VCaP (cell line): ENCODE measurements around the gene SNTA1.

Experiments
- H3K27ac ChIP-seq: fragments of 450-650 bp; 2 replicates; pipeline ENCODE4 v1.5.1; 2017
- TF ChIP-seq, protein P1 (sequence below): fragments of 450-650 bp; conservative IDR thresholded peaks from 2 replicates; pipeline ENCODE4 v1.5.1; 2017; ENCODE audit warnings: mild to moderate bottlenecking, moderate library complexity

The SNTA1 gene

DNA sequence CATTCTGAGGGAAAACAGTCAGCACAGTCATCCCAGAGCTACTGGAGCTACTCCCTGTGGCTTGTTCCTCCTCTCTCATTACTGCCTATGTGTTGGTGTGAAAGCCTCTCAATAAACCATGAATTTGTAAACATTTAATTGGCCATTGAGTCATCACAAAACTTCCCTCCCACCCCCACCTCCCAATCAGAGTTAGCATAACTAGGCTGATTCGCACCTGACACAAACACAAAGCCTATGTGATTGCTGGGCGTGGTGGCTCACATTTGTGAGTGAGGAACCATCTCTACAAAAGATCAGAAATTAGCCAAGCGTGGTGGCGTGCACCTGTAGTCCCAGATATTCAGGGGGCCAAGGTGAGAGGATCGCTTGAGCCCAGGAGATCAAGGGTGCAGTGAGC lies 17.1 kb upstream of the SNTA1 start:
- H3K27ac ChIP-seq, result no peak overlapping the region
- TF ChIP-seq, protein P1, sequence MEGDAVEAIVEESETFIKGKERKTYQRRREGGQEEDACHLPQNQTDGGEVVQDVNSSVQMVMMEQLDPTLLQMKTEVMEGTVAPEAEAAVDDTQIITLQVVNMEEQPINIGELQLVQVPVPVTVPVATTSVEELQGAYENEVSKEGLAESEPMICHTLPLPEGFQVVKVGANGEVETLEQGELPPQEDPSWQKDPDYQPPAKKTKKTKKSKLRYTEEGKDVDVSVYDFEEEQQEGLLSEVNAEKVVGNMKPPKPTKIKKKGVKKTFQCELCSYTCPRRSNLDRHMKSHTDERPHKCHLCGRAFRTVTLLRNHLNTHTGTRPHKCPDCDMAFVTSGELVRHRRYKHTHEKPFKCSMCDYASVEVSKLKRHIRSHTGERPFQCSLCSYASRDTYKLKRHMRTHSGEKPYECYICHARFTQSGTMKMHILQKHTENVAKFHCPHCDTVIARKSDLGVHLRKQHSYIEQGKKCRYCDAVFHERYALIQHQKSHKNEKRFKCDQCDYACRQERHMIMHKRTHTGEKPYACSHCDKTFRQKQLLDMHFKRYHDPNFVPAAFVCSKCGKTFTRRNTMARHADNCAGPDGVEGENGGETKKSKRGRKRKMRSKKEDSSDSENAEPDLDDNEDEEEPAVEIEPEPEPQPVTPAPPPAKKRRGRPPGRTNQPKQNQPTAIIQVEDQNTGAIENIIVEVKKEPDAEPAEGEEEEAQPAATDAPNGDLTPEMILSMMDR, result no peak

DNA sequence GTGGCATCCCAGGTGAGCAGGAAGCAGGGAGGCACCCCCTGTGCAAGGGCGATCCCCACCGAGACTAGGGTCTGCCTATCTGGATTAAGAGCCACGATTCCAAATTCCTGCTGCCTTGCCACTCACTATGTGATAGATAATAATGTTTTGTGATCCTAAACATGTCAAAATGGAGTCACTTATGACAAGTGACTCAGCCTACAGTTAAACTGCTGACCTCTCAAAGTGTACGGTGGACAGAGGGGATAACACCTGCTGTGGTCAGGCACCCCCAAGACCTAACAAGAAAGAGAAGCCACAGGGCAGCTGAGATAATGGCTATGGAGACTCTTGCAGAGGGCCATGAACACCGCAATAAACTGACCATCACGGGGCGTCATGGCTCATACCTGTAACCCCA lies 16.0 kb upstream of the SNTA1 start:
- TF ChIP-seq, protein P1, result no peak
- no peak overlapping the region for H3K27ac ChIP-seq

DNA sequence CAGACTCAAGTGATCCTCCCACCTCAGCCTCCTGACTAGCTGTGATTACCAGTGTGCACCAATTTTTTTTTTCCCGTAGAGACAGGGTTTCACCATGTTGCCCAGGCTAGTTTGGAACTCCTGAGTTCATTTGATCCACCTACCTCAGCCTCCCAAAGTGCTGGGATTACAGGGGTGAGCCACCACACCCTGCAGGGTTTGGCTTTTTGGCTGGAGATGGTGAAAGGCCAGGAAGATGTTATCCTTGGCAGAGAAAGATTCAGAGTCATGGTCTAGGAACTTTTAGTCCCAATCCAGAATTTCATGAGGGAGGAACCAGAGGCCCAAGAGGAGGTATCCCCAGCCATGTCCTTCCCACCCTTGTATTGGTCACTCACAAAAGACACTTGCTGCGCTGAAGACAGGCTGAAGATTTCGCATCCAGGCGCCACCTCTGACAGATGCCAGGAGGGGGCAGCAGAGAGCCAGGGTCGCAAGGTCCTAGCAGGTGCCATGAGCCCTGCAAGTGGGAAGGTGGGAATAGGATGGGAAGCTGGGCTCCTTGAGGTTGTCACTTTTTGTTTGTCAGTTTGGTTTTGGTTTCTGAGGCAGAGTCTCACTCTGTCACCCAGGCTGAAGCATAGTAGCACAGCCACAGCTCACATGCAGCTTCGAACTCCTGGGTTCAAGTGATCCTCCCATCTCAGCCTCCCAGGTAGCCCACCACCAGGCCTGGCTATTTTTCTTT lies 13.5 kb upstream of the SNTA1 start:
- TF ChIP-seq, protein P1, result peak; percentile 96

DNA sequence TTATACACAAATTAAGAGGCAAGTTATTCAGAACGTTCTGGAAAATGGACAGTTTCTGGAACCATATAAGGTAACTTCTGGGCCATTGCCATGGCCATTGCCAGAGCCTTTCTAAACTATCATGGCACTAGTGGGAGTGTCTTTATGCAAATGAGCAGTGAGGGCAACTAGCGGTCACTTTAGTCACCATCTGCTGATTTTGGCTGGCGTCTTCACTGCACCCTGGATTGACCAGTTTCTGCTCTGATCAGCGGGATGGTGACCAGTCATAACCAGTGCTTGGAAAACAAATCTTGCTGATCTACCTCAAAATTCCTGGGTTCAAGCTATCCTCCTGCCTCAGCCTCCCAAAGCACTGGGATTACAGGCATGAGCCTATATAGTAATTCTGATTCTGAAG lies 7.3 kb upstream of the SNTA1 start:
- TF ChIP-seq, protein P1, result no peak
- no peak overlapping the region for H3K27ac ChIP-seq

More for the DNA sequence above, 13.5 kb upstream of the SNTA1 start:
- peak overlapping the region; percentile 32; the same call in 1 of the 2 replicates for H3K27ac ChIP-seq

DNA sequence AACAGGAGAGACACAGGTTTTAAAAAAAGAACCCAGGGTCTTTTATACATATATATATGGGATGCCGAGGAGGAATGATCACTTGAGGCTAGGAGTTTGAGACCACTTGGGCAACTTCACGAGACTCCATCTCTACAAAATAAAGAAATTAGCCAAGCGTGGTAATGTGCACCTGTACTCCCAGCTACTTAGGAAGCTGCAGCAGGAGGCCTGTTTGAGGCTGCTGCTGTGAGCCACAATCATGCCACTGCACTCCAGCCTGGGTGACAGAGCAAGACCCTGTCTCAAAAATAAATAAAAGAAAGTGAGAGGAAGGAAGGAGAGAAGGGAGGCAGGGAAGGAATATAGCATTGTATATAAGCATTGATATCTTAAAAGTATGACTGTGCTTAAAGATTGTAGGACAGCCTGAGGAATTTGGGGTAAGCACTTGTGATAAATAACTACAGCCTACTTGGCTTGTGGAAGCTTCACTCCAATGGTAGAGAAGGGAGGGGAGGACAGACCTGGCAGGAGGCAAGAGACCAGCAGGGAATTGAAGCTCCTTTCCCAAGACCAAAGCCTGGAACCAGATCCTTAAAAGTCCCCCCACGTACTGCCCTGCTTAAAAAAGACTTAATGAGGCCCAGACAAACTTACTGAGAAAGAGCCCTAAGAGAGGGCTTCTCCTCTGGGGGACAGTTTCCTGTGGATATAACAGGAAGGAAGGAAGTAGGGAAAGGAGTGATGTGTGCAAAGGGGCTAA lies 2.5 kb upstream of the SNTA1 start:
- H3K27ac ChIP-seq, result peak overlapping the region; percentile 48

DNA sequence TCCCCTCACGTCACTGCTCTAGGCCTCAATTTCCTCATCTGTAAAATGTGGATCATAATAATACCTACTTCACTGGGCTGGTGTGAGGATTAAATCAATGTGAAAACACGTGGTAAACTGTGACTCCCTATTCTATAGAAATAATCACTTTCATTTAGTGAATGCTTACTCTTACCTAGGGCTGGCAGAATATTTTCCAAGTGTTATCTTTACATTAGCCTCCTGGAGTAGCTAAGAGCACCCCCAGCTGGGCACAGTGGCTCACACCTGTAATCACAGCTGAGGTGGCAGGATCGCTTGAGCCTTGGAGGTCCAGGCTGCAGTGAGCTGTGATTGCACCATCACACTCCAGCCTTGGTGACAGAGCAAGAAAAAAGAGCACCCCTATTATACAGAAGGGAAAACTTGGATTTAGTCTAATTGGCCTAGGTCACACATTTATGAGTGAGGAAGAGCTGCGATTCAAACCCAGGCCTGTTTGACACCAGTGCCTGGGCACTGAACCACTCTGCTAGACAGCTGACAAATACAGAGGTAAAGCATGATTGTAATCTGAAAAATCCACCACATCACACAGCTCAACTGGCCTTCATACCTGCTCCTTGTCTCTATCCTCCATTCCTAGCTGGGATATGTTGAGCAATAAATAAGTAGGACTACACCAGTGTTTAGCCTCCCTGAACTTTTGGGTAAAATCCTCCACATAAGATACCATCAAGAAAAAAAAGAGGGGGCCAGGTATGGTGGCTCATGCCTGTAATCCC lies 1.4 kb upstream of the SNTA1 start:
- TF ChIP-seq, protein P1, result 0 out of 2 replicates have a peak, but pooled peaks have one; percentile 30
- 0 out of 2 replicates have a peak overlapping the region, but pooled peaks have one; percentile 6 for H3K27ac ChIP-seq

More for the DNA sequence above, 2.5 kb upstream of the SNTA1 start:
- TF ChIP-seq, protein P1, result no peak

DNA sequence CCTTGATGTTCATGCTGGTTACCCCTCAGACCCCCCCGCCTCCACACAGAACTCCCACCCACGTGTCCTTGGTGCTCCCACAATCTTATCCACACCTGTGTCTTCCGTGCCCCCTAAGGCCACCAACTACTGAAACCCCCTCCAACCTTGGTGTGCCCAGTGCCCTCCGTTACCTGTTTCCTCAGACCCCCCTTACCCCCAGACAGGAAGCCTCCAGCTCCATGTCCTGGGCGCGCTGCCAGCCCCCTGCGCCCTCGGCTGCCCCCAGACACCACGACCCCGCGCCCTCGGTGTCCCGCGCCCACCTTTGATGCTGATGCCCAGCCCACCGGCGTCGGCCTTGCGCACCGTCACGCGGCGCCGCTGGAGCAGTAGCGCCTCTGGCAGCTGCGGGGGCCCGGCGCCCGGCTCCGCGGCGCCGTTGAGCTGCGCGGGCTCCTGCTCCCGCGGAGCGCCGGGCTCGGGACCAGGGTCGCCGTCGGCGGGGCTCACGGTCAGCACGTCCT lies 504 bp downstream of the SNTA1 start:
- peak overlapping the region; percentile 74 for H3K27ac ChIP-seq
- TF ChIP-seq, protein P1, result no peak
